Measurements from ENCODE around the gene PTH1R. TPM values are rescaled to one million over a fixed set of nuclear protein-coding genes. Genes with fewer than 3 reads are reported as not detected.

Gene PTH1R
- total RNA-seq, 1 donor from 2014 or later = 36.4 TPM

DNA sequence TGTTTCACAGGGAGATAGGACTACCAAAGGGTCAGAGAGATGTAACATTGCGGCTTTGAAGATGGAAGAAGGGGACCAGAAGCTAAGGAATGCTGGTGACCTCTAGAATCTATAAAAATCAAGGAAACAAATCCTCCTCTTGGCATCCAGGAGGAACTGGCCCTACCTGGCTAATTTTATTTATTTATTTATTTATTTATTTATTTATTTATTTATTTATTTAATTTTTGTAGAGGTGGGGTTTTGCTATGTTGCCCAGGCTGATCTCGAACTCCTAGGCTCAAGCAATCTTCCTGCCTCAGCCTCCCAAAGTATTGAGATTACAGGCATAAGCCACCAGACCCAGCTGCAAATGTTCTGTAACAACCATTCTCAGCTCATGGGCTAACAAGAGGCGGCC, 34.0 kb upstream of the PTH1R start:
- peaks cover 29% of the 10 kb centered on the region for H3K4me1 Mint-ChIP-seq
- H3K27ac Mint-ChIP-seq = no peak overlapping the region
- TF ChIP-seq, protein P1, sequence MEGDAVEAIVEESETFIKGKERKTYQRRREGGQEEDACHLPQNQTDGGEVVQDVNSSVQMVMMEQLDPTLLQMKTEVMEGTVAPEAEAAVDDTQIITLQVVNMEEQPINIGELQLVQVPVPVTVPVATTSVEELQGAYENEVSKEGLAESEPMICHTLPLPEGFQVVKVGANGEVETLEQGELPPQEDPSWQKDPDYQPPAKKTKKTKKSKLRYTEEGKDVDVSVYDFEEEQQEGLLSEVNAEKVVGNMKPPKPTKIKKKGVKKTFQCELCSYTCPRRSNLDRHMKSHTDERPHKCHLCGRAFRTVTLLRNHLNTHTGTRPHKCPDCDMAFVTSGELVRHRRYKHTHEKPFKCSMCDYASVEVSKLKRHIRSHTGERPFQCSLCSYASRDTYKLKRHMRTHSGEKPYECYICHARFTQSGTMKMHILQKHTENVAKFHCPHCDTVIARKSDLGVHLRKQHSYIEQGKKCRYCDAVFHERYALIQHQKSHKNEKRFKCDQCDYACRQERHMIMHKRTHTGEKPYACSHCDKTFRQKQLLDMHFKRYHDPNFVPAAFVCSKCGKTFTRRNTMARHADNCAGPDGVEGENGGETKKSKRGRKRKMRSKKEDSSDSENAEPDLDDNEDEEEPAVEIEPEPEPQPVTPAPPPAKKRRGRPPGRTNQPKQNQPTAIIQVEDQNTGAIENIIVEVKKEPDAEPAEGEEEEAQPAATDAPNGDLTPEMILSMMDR (IDR thresholded peaks at IDR 0.05; ENCODE audit: unreplicated experiment) = no peak
- H3K36me3 Mint-ChIP-seq = peaks cover 27% of the 10 kb centered on the region
- DNase-seq (ENCODE audit: low spot score in 2 of 2, unreplicated experiment in 2 of 2) = no peak
- peaks cover 45% of the 10 kb centered on the region for H3K9me3 Mint-ChIP-seq
- no peak overlapping the region for H3K4me3 Mint-ChIP-seq
- no peaks in the 10 kb centered on the region for H3K27me3 Mint-ChIP-seq (ENCODE audit: low read depth)

DNA sequence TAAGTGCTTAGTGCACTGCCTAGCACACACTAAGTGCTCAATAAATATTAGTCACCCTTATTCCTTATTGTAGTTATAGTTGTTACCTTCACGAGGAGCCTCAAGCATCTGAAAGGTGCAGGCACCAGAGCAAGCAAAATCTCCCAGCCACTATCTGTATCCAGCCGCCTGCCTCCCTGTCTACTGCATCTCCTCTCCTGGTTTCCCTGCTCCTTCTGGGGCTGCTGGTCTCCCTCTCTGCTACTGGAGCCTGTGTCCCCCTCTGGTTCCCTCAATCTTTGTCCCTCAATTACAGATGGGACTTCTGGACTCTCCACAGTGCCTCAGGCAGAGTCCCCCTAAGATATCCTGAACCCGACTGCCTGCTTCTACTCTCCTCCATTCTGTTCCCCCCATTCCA, 33.1 kb upstream of the PTH1R start:
- Mint-ChIP-seq H3K36me3 (peaks cover 20% of the 10 kb centered on the region), H3K4me3 (peak overlapping the region; percentile 74), H3K4me1 (peaks cover 38% of the 10 kb centered on the region), H3K9me3 (peaks cover 36% of the 10 kb centered on the region), H3K27me3 (ENCODE audit: low read depth) (no peaks in the 10 kb centered on the region), H3K27ac (peak overlapping the region; percentile 82)
- DNase-seq (ENCODE audit: low spot score in 2 of 2, unreplicated experiment in 2 of 2) = no peak
- TF ChIP-seq, protein P1 (IDR thresholded peaks at IDR 0.05; ENCODE audit: unreplicated experiment) = no peak

DNA sequence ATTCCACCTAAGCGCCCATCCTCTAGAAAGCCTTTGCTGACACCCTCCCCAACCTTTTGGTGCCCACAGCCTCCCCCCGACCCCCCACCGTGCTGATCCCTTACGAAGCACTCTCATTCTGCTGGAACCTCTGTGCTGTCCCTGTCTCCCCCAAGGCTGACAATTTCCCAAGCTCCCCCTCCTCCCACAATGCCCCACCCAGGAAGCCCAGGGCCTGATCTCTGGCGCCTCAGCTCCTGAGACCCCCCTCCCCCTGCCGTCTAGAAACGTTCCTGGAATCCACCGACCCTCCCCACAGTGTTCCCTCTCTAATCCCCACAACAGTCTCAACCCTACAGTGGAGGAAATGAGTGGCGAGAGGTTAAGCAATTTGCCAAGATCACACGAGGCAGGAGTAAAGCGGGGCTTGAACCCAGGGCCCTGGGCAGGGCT, 32.6 kb upstream of the PTH1R start:
- DNase-seq (ENCODE audit: low spot score in 2 of 2, unreplicated experiment in 2 of 2) = peak in 1 of 2 experiments; percentile 39
- Mint-ChIP-seq H3K4me3 (peak overlapping the region; percentile 74), H3K9me3 (peaks cover 34% of the 10 kb centered on the region), H3K27ac (peak overlapping the region; percentile 96), H3K27me3 (ENCODE audit: low read depth) (no peaks in the 10 kb centered on the region), H3K4me1 (peaks cover 41% of the 10 kb centered on the region), H3K36me3 (peaks cover 19% of the 10 kb centered on the region)
- TF ChIP-seq, protein P1 (IDR thresholded peaks at IDR 0.05; ENCODE audit: unreplicated experiment) = no peak

DNA sequence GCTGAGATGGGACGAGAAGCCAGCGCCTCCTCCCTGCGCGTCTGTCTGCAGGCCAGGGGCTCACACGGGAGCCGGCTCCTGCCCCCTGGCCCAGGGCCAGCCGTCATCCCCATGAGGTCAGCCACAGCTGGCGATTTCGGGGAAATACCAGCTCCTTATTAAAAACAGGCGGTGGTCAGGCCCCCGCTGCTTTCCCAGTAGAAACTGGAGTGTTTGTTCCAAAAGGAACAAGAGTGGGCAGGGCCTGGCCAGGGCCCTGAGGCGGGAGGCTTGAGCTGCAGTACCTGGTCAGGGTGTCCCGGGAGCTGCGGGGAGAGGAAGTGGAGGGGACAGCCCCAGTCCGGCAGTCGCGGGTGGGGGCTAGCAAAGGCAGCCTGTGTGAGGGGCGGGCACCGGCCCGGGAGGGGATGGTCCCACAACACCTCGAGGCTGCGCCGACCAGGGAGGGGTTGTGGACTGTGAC, 32.1 kb upstream of the PTH1R start:
- TF ChIP-seq, protein P1 (IDR thresholded peaks at IDR 0.05; ENCODE audit: unreplicated experiment) = no peak
- peaks cover 46% of the 10 kb centered on the region for H3K4me1 Mint-ChIP-seq
- peaks cover 30% of the 10 kb centered on the region for H3K9me3 Mint-ChIP-seq
- H3K27ac Mint-ChIP-seq = peak overlapping the region; percentile 96
- H3K27me3 Mint-ChIP-seq (ENCODE audit: low read depth) = no peaks in the 10 kb centered on the region
- peak in 1 of 2 experiments; percentile 51 for DNase-seq (ENCODE audit: low spot score in 2 of 2, unreplicated experiment in 2 of 2)
- H3K4me3 Mint-ChIP-seq = peak overlapping the region; percentile 74
- H3K36me3 Mint-ChIP-seq = peaks cover 17% of the 10 kb centered on the region

DNA sequence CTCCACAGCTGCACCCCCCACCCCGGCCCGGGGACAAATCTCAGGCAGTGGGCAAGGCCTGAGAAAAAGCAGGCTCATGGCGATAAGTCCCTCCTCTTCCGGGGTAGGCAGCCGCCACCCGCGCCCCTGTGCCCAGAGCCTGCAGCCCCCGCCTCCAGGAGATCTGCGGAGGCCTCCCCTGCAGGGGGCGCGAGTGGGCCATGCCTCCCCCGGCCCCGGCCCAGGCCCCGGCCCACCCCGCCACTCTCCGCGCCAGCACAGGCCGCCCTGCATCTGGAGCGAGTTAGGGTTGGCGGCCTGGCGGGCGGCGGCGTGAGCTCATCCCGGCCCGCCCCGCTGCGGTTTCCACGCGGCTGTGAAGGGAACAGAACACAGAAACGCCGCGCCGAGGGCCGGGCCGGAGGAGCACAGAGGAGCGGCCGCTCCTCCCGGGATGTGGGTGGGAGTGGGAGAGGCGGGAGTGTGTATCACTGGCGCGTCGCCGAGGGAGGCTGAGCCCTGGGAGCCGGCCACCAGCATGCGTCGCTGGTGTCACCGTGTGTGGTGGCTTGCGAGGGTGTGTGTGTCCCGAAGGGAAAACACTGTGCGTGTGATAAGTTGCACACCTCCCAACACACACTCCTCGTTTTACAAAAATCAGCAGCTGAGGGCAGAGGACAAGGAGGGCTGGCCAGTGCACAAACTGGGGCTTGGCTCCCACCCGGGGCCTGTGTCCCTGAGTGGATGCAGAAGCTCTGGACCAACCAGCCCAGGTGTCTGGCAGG, 31.5 kb upstream of the PTH1R start:
- TF ChIP-seq, protein P1 (IDR thresholded peaks at IDR 0.05; ENCODE audit: unreplicated experiment) = peak; percentile 69
- DNase-seq (ENCODE audit: low spot score in 2 of 2, unreplicated experiment in 2 of 2) = peak; percentile 82 to 90
- no peaks in the 10 kb centered on the region for H3K27me3 Mint-ChIP-seq (ENCODE audit: low read depth)
- H3K4me3 Mint-ChIP-seq = peak overlapping the region; percentile 74
- peaks cover 48% of the 10 kb centered on the region for H3K4me1 Mint-ChIP-seq
- peak overlapping the region; percentile 86 for H3K27ac Mint-ChIP-seq
- H3K9me3 Mint-ChIP-seq = peaks cover 24% of the 10 kb centered on the region
- peaks cover 15% of the 10 kb centered on the region for H3K36me3 Mint-ChIP-seq

Data from mesothelial cell of epicardium (in vitro differentiated cells).